GM12875 (cell line): Measurements from ENCODE around the gene FAM83F.

ENCODE experiments used
- H3K4me3 ChIP-seq: one replicate; pipeline ENCODE4 v1.5.1; 2011; ENCODE audit warnings: low read depth, low read length, control low read depth
- TF ChIP-seq, protein P1 (sequence below): IDR thresholded peaks from 2 replicates; pipeline ENCODE4 v1.5.1; 2011; ENCODE audit warnings: low read depth, mild to moderate bottlenecking, control low read depth, inconsistent platforms, low read length, moderate library complexity, borderline replicate concordance; ENCODE audit not compliant: insufficient read depth

FAM83F gene

DNA sequence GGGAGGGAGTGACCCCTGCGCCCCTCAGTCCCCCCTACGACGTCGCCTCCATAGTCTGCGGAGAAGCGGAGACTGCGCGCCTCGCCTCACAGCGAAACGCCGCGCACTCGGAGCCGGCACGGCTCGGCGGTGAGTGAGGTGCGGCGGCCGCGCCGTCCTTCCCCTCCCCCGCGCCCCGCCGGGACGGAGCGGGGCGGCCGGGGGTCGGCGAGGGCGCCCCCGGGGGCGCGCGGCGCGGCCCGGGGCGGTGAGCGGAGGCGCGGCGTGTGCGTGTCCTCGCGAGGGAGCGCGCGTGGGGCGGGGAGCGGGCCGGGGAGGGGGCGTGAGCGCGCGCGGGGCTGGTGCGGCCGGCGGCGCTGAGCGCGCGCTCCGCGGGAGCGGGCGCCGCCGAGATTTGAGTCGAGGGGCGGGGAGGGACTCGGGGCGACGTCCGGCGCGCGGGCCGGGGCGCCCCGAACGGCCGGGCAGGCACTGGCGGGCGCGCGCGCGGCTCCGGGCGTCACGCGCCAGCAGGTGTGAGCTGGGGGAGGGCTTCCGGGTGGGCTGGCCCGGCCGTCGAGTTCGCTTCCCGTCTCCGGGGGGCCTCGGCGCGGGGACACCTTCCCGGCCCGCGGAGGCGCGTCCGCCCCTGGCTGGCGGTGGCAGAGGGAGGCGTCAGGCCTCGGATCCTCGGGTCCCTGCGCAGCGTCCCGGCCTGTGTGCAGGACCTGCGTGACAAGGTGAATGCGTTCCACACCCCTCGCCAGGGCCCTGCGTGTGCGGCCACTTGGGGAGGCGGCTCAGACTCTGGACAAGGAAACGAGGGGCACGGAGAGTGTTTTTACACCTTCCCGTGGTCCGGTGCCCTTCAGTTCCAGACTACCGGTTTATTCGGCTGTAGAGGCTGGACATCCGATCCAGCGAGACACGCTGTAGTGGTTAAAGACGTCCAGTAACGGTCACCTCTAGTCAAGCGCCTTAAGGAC, 50.4 kb downstream of the FAM83F start:
- H3K4me3 ChIP-seq = peak overlapping the region; percentile 97
- TF ChIP-seq, protein P1, sequence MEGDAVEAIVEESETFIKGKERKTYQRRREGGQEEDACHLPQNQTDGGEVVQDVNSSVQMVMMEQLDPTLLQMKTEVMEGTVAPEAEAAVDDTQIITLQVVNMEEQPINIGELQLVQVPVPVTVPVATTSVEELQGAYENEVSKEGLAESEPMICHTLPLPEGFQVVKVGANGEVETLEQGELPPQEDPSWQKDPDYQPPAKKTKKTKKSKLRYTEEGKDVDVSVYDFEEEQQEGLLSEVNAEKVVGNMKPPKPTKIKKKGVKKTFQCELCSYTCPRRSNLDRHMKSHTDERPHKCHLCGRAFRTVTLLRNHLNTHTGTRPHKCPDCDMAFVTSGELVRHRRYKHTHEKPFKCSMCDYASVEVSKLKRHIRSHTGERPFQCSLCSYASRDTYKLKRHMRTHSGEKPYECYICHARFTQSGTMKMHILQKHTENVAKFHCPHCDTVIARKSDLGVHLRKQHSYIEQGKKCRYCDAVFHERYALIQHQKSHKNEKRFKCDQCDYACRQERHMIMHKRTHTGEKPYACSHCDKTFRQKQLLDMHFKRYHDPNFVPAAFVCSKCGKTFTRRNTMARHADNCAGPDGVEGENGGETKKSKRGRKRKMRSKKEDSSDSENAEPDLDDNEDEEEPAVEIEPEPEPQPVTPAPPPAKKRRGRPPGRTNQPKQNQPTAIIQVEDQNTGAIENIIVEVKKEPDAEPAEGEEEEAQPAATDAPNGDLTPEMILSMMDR = no peak

DNA sequence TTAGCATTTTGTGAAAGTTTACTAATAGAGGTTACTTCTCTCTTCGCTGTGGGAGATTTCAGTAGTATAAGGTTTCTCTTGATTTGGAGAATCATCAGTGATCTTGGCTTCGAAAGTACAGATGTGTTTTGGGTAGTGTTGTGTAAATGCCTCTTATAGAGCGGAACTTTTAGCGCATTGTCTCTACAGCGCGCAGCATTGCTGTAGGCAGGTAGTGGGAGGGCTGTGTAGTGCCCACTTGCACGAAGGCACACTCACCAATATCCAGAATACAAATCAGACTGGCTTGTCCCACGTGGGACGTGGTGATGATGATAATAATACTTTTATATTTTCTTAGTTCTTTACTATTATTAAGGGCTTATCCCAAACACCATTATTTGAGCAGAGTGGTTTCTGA, 51.4 kb downstream of the FAM83F start:
- H3K4me3 ChIP-seq = no peak overlapping the region
- TF ChIP-seq, protein P1 = no peak

DNA sequence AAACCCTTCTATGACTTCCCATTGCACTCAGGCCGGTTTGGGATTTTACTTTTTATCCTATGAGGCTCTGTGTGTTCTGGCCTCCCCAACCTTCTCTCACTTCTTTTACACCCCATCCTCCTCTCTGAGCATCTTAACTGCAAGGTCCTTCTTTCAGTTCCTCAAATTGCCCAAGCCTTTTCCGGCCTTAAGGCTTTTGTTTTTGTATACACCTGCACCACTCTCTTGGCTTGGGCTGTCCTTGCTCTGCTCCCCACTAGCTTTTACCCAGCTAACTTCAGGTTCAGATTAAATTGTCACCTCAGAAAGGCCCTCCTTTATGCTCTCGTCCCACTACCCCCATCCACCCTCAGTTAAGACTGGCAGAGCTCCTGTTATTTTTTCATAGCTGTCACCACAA, 55.5 kb downstream of the FAM83F start:
- H3K4me3 ChIP-seq = no peak overlapping the region
- TF ChIP-seq, protein P1 = no peak

DNA sequence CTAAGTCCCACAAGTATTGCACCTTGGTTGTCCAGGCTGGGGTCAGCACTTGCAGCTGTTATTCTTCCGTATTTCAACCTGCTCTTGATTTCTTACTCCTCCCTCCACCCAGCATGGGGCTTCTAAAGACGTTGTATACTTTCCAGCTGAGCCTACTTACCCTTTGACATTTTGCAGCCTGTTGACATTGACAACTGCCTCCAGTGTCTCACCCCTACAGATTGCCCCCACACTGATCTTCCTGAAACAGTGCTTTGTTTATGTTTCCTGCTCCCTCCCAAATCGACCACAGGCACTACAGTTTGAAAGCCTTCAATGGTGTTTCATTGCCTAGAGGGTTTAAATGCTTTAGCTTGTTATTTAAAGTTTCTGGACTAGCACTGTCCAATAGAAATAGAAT, 56.6 kb downstream of the FAM83F start:
- H3K4me3 ChIP-seq = no peak overlapping the region

DNA sequence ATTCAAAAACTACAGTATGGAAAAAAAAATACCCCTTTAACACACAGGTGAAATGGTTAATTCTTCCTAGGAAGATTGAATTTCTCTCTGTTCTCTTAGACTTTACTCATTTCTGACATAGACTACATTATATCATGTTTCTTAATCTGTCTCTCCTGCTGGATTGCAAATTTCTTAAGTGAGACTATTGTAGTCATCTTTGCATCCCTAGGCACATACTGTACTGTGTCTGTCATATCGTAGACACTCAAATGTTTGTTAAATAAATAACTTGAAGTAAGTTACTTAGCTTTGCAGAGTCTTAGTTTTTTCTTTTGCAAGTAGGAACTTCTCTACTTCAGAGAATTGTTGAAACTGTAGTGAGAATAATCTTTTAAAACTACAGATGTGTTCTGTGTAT, 58.7 kb downstream of the FAM83F start:
- H3K4me3 ChIP-seq = no peak overlapping the region
- TF ChIP-seq, protein P1 = no peak

More for the DNA sequence above, 56.6 kb downstream of the FAM83F start:
- TF ChIP-seq, protein P1 = no peak

DNA sequence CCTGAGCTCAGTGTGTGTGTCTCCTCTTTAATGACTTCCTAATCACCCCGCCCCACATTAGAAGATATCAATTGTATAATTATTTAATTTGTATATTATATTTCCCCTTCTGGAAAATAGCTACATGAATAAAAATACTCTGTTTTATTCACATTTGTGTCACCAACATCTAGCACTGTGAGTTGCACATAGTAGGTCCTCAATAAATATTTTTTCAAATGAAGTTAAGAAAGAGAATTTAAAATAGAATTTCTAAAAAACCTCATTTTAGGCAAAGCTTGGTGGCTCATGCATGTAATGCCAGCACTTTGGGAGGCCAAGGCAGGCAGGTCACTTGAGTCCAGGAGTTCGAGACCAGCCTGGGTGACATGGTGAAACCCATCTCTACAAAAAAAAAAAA, 59.7 kb downstream of the FAM83F start:
- no peak overlapping the region for H3K4me3 ChIP-seq
- TF ChIP-seq, protein P1 = no peak
